Stimulated activated CD4-positive, alpha-beta T cell treated with anti-CD3 and anti-CD28 coated beads, Interleukin-1b, Interleukin-23, amount 100 ng/mL, for 4 hours (primary cell): ENCODE measurements around the gene PAIP1.
"Not testable (repeated sequence)": the region's sequence is repeated elsewhere in the genome, so short reads cannot be mapped to it uniquely, and the experiment has no call there.

ENCODE experiments used
- DNase-seq, 2 donors: peaks; one replicate each; pipeline ENCODE4 v3.0.0-alpha.2; 2020; ENCODE audit warnings: low read depth in 2 of 2

The PAIP1 gene, protein sequence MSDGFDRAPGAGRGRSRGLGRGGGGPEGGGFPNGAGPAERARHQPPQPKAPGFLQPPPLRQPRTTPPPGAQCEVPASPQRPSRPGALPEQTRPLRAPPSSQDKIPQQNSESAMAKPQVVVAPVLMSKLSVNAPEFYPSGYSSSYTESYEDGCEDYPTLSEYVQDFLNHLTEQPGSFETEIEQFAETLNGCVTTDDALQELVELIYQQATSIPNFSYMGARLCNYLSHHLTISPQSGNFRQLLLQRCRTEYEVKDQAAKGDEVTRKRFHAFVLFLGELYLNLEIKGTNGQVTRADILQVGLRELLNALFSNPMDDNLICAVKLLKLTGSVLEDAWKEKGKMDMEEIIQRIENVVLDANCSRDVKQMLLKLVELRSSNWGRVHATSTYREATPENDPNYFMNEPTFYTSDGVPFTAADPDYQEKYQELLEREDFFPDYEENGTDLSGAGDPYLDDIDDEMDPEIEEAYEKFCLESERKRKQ

GRCh38 chr5:43556857-43557542 is at the start of gene PAIP1:
TSS of gene PAIP1 (minus strand) at chr5:43557077. CDS start at chr5:43556846, 231 bp downstream.
- DNase-seq = peak; percentile 68 to 74

GRCh38 chr5:43606351-43606750 is 49.5 kb upstream of the PAIP1 start:
- no peak for DNase-seq

DNA sequence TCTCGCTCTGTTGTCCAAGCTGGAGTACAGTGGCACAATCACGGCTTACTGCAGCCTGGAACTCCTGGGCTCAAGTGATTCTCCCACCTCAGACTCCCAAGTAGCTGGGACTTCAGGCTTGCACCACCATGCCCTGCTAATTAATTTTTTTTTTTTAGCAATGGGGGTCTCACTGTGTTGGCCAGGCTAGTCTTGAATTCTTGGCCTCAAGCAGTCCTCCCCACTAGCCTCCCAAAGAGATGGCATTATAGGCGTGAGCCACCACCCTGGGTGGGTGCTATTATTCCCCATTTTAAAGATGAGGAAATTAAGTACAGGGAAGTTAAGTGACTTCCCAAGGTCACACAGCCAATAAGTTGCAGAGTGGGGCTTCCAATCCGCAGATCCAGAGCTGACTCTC is 47.8 kb upstream of the PAIP1 start:
- DNase-seq = no peak

- DNase-seq = peak; percentile 26 to 45
Measured at GRCh38 chr5:43603344-43604217, 46.7 kb upstream of the PAIP1 start.

DNA sequence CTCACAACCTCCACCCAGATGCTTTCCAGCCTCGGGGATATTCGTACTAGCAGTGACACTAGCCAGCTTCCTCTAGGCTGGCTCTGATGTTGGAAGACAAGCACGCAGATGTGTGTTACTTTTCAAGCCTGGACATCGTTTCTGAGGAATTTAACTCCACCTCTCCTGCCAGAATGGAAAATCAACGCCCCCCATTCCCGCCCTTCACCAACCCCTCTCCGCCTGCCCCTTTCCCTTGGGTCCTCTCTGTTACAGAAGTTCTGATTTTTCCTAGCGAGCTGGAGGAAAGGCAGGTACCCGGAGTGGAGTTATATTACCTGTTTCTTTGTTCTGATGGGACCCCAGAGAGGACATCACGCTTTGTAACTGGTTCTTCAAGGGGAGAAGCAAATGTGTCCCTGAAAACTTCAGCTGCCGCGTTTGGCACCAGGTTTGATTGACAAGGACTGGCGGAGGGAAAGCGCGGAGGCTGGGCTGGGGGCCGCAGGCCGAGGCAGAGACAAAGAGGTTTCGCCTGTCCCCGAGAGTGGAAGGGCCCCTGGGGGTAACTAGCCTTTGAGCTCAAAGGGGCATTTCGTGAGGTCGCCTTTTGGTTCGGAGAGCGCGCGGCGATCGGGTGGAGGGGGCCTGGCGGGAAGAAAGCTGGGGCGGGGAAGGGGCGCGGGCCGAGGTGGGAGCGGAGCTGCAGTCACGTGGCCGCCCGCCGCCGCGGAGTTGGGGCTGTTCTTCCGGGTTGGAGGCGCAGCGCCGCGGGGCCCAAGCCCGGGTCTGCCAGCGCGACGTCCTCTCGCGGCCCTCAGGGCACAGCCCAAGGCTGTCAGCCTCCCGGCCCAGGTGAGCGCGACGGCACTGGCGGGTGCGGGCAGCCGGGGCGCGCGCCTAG is 45.8 kb upstream of the PAIP1 start, which contains the start of gene NNT:
Gene NNT, plus strand, starts transcription at position 720 of the 883 bp plus-strand sequence. CDS start 6,016 bp downstream, outside the sequence.
- DNase-seq = peak; percentile 58 to 73

GRCh38 chr5:43601454-43602260 is 44.8 kb upstream of the PAIP1 start:
- DNase-seq = no peak

GRCh38 chr5:43598927-43599326 is 42.0 kb upstream of the PAIP1 start:
- DNase-seq = not testable (repeated sequence)

DNA sequence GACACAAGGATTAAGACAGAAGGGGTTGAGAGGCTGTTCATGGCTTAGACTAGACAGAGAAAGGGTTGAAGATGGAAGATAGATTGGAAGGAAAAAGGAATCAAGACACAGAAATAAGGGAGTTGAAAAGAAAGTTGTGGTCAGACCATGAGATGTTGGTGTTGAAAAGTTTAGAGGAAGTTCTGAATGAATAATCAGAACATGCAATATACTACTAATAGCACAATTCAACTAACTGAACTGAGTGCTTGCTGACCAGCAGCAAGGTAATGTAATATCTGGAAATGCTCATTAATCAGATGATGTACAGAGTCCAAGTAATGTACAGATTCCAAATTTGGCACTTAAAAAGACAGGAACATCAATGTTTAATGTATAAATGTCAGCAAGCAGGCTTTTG is 35.5 kb upstream of the PAIP1 start:
- DNase-seq = no peak

DNA sequence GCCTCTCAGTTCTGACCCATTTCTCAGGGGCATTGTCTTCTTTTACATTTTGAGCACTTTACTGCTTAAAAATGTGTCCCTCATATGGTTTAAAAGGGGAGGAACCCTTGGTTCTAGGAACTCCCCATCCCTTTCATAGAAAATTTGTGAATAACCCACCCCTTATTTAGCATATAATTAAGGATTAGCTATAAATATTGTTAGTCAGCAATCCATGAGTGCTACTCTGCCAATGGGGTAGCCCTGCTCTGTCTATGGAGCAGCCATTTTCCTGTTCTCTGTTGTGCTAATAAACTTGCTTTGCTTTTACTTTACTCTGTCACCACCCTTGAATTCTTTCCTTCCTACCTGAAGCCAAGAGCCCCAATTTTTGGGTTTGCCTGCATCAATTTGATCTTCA is 33.8 kb upstream of the PAIP1 start:
- no peak for DNase-seq

- DNase-seq = no peak
Measured at GRCh38 chr5:43589310-43589709, 32.4 kb upstream of the PAIP1 start.

DNA sequence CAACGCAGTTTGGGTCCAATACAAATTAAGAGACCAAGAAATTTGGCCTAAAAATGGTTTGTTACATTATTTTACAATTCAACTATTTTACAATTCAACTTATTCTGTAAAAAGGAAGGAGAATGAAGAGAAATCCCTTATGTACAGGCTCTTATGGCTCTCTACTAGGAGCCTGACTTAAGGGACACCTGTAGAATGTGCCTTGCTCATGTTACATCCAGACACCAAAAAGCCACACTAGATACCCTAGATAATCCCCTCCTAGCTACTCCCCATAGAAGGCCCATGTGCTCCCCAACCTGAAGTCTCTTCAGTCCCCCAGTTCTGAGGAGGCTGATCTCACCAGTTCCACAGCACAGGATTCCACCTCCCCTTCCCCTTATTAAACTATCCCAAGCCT is 32.0 kb upstream of the PAIP1 start:
- no peak for DNase-seq

GRCh38 chr5:43584166-43584699 is 27.4 kb upstream of the PAIP1 start:
- DNase-seq = no peak

- no peak for DNase-seq
Measured at GRCh38 chr5:43583724-43584123, 26.8 kb upstream of the PAIP1 start.

- DNase-seq = no peak
Measured at GRCh38 chr5:43582082-43583005, 25.5 kb upstream of the PAIP1 start.

GRCh38 chr5:43581398-43581797 is 24.5 kb upstream of the PAIP1 start:
- no peak for DNase-seq

DNA sequence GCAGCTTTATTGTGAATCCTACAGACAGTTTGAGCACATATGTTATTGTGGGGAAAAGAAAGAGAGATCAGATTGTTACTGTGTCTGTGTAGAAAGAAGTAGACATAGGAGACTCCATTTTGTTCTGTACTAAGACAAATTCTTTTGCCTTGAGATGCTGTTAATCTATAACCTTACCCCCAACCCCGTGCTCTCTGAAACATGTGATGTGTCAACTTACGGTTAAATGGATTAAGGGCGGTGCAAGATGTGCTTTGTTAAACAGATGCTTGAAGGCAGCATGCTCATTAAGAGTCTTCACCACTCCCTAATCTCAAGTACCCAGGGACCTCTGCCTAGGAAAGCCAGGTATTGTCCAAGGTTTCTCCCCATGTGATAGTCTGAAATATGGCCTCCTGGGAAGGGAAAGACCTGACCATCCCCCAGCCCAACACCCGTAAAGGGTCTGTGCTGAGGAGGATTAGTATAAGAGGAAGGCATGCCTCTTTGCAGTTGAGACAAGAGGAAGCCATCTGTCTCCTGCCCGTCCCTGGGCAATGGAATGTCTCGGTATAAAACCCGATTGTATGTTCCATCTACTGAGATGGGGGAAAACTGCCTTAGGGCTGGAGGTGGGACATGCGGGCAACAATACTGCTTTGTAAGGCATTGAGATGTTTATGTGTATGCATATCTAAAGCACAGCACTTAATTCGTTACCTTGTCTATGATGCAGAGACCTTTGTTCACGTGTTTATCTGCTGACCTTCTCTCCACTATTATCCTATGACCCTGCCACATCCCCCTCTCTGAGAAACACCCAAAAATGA is 23.7 kb upstream of the PAIP1 start:
- DNase-seq = not testable (repeated sequence)

- DNase-seq = no peak
Measured at GRCh38 chr5:43573058-43573457, 16.2 kb upstream of the PAIP1 start.

DNA sequence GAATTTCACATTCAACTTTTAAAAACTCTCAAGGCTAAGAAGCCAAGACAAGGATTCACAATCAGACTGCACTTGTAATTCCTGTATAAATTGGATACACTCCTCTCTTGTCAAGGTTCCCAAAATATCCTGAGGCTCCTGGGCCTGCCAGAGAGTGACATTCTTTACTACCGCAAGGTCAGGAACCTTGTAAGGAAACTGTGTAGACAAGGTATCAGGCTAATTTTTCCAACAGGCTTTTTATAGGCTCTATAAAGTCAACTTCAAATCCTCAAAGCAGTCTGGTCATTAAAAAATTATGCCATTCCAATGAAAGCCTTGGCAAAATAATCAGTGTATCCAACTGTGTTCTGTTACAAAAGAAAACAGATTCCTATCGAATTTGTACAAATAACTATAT is 15.5 kb upstream of the PAIP1 start:
- no peak for DNase-seq
